ENCODE measurements around the gene ZNF524. TPM values are rescaled to one million over a fixed set of nuclear protein-coding genes. Genes with fewer than 3 reads are reported as not detected.

ZNF524 gene
- total RNA-seq, 1 experiment from 2014 or later = 26.4 TPM

DNA sequence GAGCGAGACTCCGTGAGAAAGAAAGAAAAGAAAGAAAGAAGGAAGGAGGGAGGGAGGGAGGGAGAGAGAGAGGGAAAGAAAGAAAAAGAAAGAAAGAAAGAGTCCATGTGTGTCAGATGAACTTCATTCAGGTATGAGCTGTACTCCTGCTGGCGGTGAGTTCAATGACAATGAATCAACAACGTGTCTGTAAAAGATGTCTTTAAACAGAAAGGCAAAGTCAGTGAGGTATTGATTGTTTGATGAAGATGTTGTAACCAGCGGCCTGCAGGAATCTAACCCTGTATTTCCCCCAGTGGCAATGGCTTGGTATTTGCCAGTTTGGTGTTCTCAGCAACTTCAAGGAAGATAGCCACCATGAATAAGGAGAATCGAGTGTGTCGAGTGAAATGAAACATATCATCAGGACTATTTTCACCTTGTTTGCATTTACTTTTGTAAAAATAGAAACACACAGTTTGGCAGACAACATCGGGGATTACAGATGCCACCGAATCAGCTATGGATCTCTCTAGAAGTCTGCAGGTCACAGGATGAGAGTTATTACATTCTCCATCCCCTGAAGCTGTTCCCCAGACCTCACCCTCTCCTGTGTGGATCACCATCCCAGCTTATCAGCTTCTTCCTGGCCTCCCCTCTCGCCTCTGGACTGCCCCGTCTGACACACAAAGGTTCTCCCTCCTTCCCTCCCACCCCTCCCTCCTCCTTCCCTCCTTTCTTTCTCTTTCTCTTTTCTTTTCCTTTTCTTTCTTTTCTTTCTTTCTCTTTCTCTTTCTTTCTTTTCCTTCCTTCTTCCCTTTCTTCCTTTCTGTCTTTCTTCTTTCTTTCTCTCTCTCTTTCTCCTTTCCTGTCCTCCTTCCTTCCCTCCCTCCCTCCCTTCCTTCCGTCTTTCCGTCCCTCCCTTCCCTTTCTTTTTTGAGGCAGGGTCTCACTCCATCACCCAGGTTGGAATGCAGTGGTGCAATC is 46.6 kb upstream of the ZNF524 start:
- peak overlapping the region in 1 of 2 experiments; percentile 17; a peak in 1 of 4 replicates for H3K4me3 ChIP-seq (ENCODE audit: low read depth in 2 of 2, low read length in 2 of 2)
- intact Hi-C loops (cut with micrococcal nuclease; ENCODE audit: unreplicated experiment) = no loop called here
- H3K27me3 ChIP-seq (ENCODE audit: control insufficient read depth, insufficient read depth, low read length) = no peaks in the 10 kb centered on the region
- POLR2A ChIA-PET = no interaction called here
- H3K9me3 ChIP-seq (ENCODE audit: control insufficient read depth, insufficient read depth, low read depth, low read length) = no peaks in the 10 kb centered on the region
- no peak for DNase-seq (ENCODE audit: low read depth, low spot score)
- ATAC-seq = no peak
- CTCF ChIA-PET = no interaction called here
- H3K27ac ChIP-seq (ENCODE audit: low read length) = peak overlapping the region; percentile 46; the same call in 1 of the 2 replicates
- in situ Hi-C loops (cut with HindIII; ENCODE audit: low pct_unique_long_range_greater_than_20kb, low sequenced_read_pairs) = no loop called here
- peaks cover 25% of the 10 kb centered on the region for H3K4me1 ChIP-seq (ENCODE audit: control insufficient read depth, insufficient read depth, low read length)
- BruUV-seq (replicated peaks) = no TSS peak
- no peaks in the 10 kb centered on the region for H3K36me3 ChIP-seq (ENCODE audit: control insufficient read depth, insufficient read depth, low read length)
- TF ChIP-seq, protein P1, sequence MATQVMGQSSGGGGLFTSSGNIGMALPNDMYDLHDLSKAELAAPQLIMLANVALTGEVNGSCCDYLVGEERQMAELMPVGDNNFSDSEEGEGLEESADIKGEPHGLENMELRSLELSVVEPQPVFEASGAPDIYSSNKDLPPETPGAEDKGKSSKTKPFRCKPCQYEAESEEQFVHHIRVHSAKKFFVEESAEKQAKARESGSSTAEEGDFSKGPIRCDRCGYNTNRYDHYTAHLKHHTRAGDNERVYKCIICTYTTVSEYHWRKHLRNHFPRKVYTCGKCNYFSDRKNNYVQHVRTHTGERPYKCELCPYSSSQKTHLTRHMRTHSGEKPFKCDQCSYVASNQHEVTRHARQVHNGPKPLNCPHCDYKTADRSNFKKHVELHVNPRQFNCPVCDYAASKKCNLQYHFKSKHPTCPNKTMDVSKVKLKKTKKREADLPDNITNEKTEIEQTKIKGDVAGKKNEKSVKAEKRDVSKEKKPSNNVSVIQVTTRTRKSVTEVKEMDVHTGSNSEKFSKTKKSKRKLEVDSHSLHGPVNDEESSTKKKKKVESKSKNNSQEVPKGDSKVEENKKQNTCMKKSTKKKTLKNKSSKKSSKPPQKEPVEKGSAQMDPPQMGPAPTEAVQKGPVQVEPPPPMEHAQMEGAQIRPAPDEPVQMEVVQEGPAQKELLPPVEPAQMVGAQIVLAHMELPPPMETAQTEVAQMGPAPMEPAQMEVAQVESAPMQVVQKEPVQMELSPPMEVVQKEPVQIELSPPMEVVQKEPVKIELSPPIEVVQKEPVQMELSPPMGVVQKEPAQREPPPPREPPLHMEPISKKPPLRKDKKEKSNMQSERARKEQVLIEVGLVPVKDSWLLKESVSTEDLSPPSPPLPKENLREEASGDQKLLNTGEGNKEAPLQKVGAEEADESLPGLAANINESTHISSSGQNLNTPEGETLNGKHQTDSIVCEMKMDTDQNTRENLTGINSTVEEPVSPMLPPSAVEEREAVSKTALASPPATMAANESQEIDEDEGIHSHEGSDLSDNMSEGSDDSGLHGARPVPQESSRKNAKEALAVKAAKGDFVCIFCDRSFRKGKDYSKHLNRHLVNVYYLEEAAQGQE (IDR thresholded peaks at IDR 0.05; ENCODE audit: insufficient read depth in 1 of 2, low read depth in 2 of 2, low read length in 1 of 2) = no peak
- TF ChIP-seq, protein P2, sequence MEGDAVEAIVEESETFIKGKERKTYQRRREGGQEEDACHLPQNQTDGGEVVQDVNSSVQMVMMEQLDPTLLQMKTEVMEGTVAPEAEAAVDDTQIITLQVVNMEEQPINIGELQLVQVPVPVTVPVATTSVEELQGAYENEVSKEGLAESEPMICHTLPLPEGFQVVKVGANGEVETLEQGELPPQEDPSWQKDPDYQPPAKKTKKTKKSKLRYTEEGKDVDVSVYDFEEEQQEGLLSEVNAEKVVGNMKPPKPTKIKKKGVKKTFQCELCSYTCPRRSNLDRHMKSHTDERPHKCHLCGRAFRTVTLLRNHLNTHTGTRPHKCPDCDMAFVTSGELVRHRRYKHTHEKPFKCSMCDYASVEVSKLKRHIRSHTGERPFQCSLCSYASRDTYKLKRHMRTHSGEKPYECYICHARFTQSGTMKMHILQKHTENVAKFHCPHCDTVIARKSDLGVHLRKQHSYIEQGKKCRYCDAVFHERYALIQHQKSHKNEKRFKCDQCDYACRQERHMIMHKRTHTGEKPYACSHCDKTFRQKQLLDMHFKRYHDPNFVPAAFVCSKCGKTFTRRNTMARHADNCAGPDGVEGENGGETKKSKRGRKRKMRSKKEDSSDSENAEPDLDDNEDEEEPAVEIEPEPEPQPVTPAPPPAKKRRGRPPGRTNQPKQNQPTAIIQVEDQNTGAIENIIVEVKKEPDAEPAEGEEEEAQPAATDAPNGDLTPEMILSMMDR (IDR thresholded peaks at IDR 0.05) = no peak
- TF ChIP-seq SIN3A (IDR thresholded peaks at IDR 0.05; ENCODE audit: borderline replicate concordance, insufficient read depth, low read depth, low read length) (no peak), TCF7L2 (IDR thresholded peaks at IDR 0.05; ENCODE audit: low read depth, low read length) (no peak), POLR2AphosphoS5 (IDR thresholded peaks at IDR 0.05; ENCODE audit: low read depth, low read length) (no peak)

DNA sequence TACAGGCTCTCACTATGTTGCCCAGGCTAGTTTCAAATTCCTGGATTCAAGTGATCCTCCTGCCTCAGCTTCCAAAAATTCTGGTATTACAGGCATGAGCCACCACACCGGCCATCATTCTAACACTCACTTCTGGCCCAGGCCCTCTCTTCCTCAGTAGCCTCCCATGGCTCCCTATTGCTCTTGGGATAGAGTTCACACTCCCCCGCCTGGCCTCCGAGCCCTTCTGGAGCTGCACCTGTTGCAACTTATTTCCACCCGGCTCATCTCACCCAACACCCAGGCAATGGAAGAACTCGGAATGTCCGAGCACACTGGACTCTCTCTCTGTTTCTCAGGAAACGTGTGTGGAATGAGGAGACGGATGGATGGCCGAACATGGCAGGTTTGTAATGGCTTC is 45.8 kb upstream of the ZNF524 start:
- ATAC-seq (no peak), DNase-seq (ENCODE audit: low read depth, low spot score) (no peak)
- intact Hi-C loops (cut with micrococcal nuclease; ENCODE audit: unreplicated experiment) (no loop called here), in situ Hi-C loops (cut with HindIII; ENCODE audit: low pct_unique_long_range_greater_than_20kb, low sequenced_read_pairs) (no loop called here)
- no peak overlapping the region for H3K27ac ChIP-seq (ENCODE audit: low read length)
- no peaks in the 10 kb centered on the region for H3K36me3 ChIP-seq (ENCODE audit: control insufficient read depth, insufficient read depth, low read length)
- ChIA-PET POLR2A (no interaction called here), CTCF (no interaction called here)
- H3K4me3 ChIP-seq (ENCODE audit: low read depth in 2 of 2, low read length in 2 of 2) = no peak overlapping the region
- TF ChIP-seq, protein P2 (IDR thresholded peaks at IDR 0.05) = no peak
- no peak for TF ChIP-seq SIN3A (IDR thresholded peaks at IDR 0.05; ENCODE audit: borderline replicate concordance, insufficient read depth, low read depth, low read length)
- TF ChIP-seq, protein P1 (IDR thresholded peaks at IDR 0.05; ENCODE audit: insufficient read depth in 1 of 2, low read depth in 2 of 2, low read length in 1 of 2) = no peak
- TF ChIP-seq TCF7L2 (IDR thresholded peaks at IDR 0.05; ENCODE audit: low read depth, low read length) = no peak
- no peak for TF ChIP-seq POLR2AphosphoS5 (IDR thresholded peaks at IDR 0.05; ENCODE audit: low read depth, low read length)
- H3K9me3 ChIP-seq (ENCODE audit: control insufficient read depth, insufficient read depth, low read depth, low read length) = no peaks in the 10 kb centered on the region
- H3K27me3 ChIP-seq (ENCODE audit: control insufficient read depth, insufficient read depth, low read length) = no peaks in the 10 kb centered on the region
- no TSS peak for BruUV-seq (replicated peaks)
- H3K4me1 ChIP-seq (ENCODE audit: control insufficient read depth, insufficient read depth, low read length) = peaks cover 19% of the 10 kb centered on the region

Data from Panc1 (cell line).